GM18507 (cell line): ENCODE results near the gene REXO2.

Source experiments
- DNase-seq: peaks from one replicate; pipeline ENCODE4 v3.0.0; 2011; ENCODE audit warnings: low read depth; ENCODE audit not compliant: insufficient read length; ENCODE audit errors: extremely low spot score
- FAIRE-seq: peaks from 2 replicates; lab custom pipeline; 2011; peaks lifted over from hg19 to GRCh38; lab: Jason Lieb, UNC

REXO2 gene

GRCh38 chr11:114439229-114440120, at the start of gene REXO2:
Gene REXO2, plus strand, starts transcription at chr11:114439467. Its CDS starts 62 bp downstream, at chr11:114439529.
- DNase-seq: peak; percentile 87
- FAIRE-seq: peak; percentile 84

DNA sequence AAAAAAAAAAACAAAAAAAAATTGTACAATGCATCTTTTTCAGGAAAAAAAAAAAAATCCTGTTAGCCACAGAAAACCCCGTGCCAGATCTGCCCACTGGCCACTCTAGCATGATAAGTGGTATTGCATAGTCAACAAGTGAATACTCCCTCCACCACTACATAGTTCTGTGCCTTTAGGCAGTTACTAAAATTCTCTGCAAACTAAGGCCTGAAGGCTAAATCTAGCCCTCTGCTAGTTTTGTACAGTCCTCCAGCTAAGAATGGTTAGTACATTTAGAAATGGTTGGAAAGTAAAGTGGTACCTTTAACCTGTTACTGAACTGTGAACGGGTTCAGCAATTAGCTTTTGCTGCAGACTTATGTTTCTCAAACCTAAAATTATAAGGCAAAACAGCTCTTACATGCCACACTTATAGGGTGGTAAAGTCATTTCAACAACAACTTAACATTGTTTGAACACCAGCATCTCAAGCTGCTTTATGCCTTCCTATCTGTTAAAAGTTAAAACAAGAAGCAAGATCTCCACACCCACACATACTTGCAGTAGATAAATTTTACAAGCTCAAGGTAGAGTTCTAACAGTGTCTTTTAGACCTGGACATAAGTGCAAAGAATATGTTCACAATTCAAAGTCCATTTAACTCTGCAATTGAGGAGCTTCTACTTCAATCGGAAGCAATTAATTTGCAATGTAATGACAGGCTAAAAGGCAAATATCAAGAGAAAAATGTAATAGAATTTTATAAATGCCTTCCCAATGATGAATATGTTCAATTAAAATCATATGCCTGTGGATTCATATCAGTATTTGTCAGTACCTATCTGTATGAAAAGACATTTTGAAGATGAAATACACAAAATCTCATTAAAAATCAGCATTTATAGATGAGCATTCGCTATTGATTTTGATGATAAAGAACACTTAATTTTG, 46.3 kb upstream of the REXO2 start:
- FAIRE-seq: no peak
- DNase-seq: no peak

DNA sequence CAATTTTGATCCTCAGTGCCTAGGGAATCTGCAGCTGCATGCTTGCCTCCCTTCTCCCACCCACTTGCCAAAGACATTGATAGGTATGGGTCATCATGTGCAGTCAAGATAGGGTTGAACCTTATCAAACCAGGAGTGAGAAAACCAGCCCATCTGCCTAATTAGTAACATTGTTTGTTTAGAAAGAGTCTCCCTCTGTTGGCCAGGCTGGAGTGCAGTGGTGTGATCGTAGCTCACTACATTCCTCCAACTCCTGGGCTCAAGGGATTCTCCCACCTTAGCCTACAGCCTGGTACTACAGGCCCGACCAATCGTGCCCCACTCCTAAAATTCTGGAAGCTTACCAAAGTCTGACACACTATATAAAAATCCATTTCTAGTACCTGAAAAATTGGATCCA, 43.5 kb upstream of the REXO2 start:
- FAIRE-seq: no peak
- no peak for DNase-seq

DNA sequence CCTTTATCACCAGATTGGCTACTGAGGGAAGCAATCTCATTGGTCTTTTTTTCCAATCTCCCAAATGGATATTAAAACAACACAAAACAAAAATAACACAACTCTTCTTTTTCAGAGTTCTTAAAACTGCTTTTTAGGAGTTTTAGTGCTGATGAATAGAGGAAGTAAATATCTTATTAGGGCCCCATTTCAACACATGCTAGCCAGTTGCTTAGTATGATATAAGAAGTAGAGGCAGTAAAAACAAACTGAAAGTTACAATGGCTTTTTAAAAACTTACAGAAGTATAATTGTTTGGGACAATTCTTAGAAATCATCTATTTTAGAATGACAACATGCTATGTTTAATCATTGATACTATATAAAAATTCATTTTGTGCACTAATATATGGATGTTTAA, 42.4 kb upstream of the REXO2 start:
- FAIRE-seq (no peak), DNase-seq (no peak)

DNA sequence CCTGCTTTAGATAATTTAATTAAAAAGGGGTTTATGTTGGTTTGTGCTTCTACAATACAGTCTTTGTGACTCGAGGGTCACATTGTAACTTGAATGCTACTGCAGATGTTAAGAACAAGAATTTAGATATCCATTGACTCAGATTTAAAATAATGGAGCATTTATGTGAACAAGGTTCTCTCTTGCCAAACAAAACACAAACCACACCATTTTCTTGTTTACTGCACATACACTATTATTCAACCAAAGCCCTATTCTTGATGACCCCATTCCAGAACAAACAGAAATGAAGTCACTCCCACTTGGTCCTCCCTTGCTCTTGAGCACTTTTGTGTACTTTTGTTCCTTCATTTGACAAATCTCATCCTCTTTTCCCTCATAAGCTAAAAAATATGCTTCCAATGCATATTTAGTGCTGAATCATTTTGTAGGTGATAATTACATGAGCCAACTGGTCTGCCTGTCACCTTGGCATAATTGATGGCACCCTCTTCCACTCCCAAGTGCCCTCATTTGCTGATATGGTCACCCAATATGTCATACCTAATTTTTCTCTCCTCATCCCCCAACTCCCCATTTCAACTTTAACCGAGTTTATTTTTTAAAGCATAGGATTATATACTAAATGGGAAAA, 41.8 kb upstream of the REXO2 start:
- DNase-seq (no peak), FAIRE-seq (no peak)

DNA sequence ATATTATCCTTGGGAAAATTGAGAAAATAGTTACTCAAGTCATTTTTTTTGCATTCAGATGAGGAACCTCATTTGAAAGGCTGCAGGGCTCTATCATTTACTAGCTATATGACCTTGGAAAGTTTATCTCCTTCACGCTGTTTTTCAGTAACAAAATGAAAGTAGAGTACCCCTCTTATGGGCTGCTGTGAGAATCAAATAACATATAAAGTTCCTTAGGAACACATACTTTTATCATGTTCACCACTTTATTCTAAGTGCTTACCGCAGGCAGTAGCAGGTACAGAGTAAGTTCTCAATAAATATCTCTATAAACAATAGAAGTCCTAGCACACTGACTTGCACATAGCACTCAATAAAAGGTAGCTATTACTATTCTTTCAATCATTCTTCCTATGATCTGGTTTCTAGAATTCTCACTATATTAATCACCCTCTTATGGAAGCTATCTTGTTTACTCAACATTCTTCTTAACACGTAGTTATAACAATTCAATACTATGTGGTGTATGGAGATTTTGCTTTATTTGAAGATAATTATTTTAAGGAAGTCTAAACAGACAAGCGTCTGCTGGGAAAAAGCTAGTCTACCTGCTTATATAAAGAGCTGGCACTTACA, 40.9 kb upstream of the REXO2 start:
- DNase-seq (no peak), FAIRE-seq (no peak)

- FAIRE-seq: no peak
- DNase-seq: no peak
These were observed 39.6 kb upstream of the REXO2 start for GRCh38 chr11:114399490-114400215.

- DNase-seq (peak; percentile 85), FAIRE-seq (peak; percentile 99)
These were observed 38.9 kb upstream of the REXO2 start, which contains the start of the genes C11orf71 and RBM7 for GRCh38 chr11:114400216-114400914. Gene C11orf71, minus strand, starts transcription at chr11:114400511. Its CDS starts 180 bp downstream, at chr11:114400331. Gene RBM7, plus strand, starts transcription at chr11:114400666. Its CDS starts 6 bp downstream, at chr11:114400672.

DNA sequence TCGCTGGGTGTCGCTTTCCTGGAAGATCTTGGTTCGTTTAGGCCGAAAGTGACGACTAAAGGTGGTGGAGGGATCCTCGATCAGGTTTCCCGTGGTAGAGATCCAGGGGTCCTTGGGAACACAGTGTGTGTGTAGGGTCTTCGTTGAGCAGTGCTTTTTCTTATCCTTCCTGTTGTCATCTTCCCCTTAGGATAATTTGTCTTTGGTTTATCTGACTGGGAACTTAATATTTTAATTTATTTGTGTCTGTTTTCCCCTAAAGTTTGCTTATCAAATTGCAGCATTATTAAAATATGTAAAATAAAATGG, 38.4 kb upstream of the REXO2 start:
- FAIRE-seq (peak; percentile 38), DNase-seq (no peak)

DNA sequence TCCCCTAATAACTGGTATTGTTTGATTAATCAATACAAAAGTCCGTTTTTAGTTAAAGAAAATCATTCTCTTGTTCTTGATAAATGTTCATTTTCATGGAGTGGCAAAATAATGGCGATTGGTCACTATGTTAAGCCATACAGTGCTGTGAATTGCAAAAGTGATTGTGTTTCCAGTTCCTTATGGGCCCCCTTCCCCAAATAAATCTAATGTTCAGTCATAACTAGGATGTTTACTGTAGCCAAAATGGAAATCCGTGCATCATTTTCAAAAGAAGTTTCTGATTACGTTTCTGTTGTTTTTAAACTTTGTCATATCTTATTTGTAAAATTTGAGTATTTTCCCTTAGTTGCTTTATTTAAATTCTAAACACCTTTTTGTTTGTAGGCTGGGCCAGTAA, 38.0 kb upstream of the REXO2 start:
- DNase-seq (no peak), FAIRE-seq (peak; percentile 56)

GRCh38 chr11:114412946-114413345, 26.3 kb upstream of the REXO2 start:
- DNase-seq: no peak
- no peak for FAIRE-seq

DNA sequence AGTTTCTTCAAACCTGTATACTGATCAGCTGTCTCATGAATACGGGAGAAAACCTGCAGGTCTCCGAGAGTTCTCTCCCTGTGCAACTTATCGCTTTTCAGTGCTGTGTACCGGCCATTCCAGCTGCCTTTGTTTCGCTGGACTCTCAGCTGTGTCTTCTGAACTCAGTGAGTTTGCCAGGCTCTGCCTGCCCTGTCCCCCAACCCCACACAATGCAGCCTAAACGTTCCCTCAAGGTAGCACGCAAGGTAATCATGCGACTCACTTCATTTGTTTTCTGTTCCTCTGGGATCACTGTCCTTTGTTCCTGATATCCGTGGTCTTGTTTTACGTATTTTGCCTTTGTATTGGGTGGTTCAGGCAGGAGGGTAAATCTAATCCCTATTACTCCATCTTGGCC, 25.3 kb upstream of the REXO2 start:
- FAIRE-seq: no peak
- DNase-seq: no peak

DNA sequence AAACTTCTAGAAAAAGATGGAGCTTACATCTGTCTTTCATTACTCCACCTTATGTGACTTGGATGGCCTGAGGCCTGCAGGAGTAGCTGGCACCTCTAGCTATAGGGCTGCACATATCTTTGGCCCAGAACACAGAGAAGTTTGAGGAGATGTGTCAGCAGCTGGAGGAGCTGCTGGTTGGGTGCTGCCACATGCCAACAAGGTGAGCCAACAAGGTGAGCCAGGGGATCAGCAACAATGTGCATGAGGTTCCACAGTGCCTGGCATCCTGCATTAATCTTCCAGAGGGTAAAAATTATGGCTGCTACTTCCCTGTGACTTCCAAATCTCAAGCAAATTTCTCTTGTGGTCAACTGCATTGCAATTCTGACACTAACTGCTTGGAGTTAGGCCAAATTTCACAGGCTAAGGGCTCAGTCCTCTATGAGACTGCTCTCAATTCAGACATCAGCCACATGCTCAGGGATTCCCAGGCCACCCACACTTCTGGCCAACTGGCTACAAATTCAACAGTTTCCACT, 22.8 kb upstream of the REXO2 start:
- FAIRE-seq (no peak), DNase-seq (no peak)

DNA sequence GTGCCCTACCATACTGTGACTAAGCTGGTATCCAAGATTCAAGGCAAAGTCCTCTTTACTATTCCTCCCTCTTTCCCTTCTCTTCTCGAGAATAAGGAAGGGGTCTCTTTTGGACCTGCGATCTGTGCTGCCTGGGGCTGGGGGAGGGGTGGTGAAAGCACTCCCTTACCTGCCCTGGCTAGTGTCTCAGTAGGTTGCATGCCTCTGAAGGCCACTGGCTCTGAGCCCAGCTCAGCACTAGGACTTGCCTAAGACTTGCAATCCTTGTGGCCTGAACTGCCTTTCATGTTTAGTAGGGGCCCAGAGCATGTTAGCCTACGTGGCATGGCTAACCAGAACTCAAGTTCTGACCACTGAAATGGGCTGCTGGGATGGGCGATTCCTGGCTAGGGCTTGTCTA, 13.0 kb upstream of the REXO2 start:
- DNase-seq (no peak), FAIRE-seq (no peak)

DNA sequence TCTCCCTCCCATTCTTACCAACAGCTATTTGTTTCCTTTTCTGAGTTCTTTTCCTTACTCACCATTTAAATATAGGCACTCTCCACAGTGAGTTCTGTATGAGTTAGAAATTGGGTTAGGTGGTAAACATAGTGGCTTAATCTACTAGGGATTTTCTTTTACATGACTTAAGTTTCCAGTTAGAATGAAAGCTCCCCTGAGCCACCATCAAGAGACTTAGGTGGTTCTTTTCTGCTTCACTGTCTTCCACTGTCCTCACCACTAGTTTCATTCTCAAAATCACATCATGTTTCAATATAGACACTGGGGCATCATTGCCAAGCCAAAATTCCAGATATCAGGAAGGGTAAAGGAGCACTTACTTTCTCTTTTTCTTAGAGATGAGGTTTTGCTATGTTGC, 9.0 kb upstream of the REXO2 start:
- FAIRE-seq (no peak), DNase-seq (no peak)

DNA sequence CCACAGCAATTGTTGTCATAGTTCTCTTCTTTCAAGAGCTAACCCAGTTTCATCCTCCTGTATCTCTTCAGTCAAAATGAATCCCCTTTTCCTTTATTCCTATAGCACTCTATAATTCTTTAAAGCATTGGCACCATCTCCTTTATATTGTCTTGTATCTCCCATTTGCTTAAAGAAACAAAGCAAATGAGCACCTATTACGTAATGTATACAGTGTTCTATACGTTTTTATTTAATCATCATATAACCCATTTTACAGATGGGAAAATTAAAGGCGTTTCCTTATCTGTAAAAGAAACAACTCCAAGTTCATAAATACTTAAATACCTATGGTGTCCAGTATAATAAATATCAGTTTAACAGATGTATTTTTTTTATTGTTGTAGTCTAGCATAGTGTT, 6.4 kb upstream of the REXO2 start:
- FAIRE-seq (no peak), DNase-seq (no peak)

- DNase-seq (no peak), FAIRE-seq (no peak)
These were observed 5.9 kb upstream of the REXO2 start for GRCh38 chr11:114433376-114433775.

GRCh38 chr11:114438303-114438702, 964 bp upstream of the REXO2 start:
- no peak for FAIRE-seq
- no peak for DNase-seq
